ENCODE results near the gene CBLN3. TPM values are rescaled to one million over a fixed set of nuclear protein-coding genes. Genes with fewer than 3 reads are reported as not detected.
"Not testable (repeated sequence)": the region's sequence is repeated elsewhere in the genome, so short reads cannot be mapped to it uniquely, and the experiment has no call there.

Gene CBLN3
- 2.9 TPM for total RNA-seq
- long read RNA-seq, transcript CBLN3-201 (3 exons, 2,346 nt), result major isoform, 6 of 8 reads
- long read RNA-seq, partial matches to known transcripts, result 1 of 8 reads
- long read RNA-seq, other reads (novel, unspliced or antisense), result 1 of 8 reads

DNA sequence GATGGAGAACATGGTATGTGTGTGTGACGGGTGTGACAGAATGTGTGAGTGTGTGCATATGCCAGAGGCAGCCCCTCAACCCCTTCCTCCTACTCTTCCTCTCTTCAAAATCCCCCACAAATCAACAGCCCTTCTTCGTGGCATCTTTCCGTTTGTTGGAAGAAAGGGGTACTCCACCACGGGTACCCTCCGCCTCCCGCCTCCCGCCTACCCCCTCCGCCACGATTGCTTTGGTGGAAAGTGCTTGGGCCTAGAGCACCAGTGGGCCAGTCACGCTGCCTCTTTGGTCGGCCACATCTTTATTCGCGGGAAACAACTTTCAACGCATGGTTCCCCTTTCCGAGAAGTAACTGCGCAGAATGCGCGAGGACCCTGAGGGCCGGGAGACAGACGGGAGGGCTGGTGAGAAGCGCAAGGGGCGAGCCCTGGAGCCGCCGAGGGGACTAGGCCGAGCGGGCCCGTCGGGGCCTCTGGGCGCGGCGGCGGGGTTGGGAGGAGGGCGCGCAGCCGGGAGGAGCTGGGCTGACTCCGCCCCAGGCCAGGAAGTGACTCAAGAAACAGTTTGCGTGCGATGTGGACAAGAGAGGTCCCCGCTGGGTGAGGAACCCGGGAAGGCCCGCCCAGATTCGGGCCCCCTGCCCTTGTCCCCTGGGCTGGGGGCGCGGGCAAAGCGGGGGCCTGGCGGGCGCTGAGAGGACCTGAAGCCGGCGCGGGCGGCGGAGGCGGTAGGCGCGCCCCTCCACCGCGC, at the start of gene CBLN3, which contains the start of gene KHNYN:
Gene CBLN3 (minus strand): TSS at position 274 of the 748 bp plus-strand sequence. CDS start 614 bp downstream, outside the sequence.
Gene KHNYN (plus strand): TSS at position 560 of the 748 bp plus-strand sequence. CDS start 777 bp downstream, outside the sequence.
- peak within 1 kb of the TSS; percentile 86 for H3K4me3 ChIP-seq
- peak; percentile 95 for DNase-seq
- peak; percentile 91 for ATAC-seq
- peaks cover 46% of the 10 kb centered on the region for H3K4me1 ChIP-seq
- TF ChIP-seq, protein P1, sequence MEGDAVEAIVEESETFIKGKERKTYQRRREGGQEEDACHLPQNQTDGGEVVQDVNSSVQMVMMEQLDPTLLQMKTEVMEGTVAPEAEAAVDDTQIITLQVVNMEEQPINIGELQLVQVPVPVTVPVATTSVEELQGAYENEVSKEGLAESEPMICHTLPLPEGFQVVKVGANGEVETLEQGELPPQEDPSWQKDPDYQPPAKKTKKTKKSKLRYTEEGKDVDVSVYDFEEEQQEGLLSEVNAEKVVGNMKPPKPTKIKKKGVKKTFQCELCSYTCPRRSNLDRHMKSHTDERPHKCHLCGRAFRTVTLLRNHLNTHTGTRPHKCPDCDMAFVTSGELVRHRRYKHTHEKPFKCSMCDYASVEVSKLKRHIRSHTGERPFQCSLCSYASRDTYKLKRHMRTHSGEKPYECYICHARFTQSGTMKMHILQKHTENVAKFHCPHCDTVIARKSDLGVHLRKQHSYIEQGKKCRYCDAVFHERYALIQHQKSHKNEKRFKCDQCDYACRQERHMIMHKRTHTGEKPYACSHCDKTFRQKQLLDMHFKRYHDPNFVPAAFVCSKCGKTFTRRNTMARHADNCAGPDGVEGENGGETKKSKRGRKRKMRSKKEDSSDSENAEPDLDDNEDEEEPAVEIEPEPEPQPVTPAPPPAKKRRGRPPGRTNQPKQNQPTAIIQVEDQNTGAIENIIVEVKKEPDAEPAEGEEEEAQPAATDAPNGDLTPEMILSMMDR (IDR thresholded peaks at IDR 0.05), result peak; percentile 5
- H3K27me3 ChIP-seq, result no peaks in the 10 kb centered on the region
- intact Hi-C loops (cut with DNase I), result loop anchor here (5.0 kb wide), 2 partner anchors 62 to 97 kb away; partner anchors contain the start of gene NFATC4
- peak within 1 kb of the TSS; percentile 93 for H3K27ac ChIP-seq
- H3K9me3 ChIP-seq, result no peaks in the 10 kb centered on the region
- peaks cover 28% of the 10 kb centered on the region for H3K36me3 ChIP-seq

- Histone ChIP-seq H3K4me3 (no peak overlapping the region), H3K4me1 (no peaks in the 10 kb centered on the region), H3K36me3 (no peaks in the 10 kb centered on the region), H3K27me3 (no peaks in the 10 kb centered on the region), H3K9me3 (no peaks in the 10 kb centered on the region), H3K27ac (no peak overlapping the region)
- intact Hi-C loops (cut with DNase I), result no loop called here
- TF ChIP-seq, protein P1 (IDR thresholded peaks at IDR 0.05), result no peak
- DNase-seq (no peak), ATAC-seq (no peak)
Observed at GRCh38 chr14:24475261-24475660, 45.8 kb upstream of the CBLN3 start.

GRCh38 chr14:24473211-24473610, 43.7 kb upstream of the CBLN3 start:
- Histone ChIP-seq H3K9me3 (no peaks in the 10 kb centered on the region), H3K27ac (no peak overlapping the region), H3K4me3 (no peak overlapping the region), H3K4me1 (no peaks in the 10 kb centered on the region), H3K27me3 (no peaks in the 10 kb centered on the region), H3K36me3 (no peaks in the 10 kb centered on the region)
- TF ChIP-seq, protein P1 (IDR thresholded peaks at IDR 0.05), result no peak
- intact Hi-C loops (cut with DNase I), result no loop called here
- ATAC-seq, result no peak
- DNase-seq, result no peak

DNA sequence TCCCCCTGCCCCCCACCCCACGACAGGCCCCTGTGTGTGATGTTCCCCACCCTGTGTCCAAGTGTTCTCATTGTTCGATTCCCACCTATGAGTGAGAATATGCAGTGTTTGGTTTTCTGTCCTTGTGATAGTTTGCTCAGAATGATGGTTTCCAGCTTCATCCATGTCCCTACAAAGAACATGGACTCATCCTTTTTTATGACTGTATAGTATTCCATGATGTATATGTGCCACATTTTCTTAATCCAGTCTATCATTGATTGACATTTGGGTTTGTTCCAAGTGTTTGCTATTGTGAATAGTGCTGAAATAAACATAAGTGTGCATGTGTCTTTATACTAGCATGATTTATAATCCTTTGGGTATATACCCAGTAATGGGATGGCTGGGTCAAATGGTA, 41.0 kb upstream of the CBLN3 start:
- not testable (repeated sequence) for ATAC-seq, H3K4me3 ChIP-seq

GRCh38 chr14:24465805-24466204, 36.3 kb upstream of the CBLN3 start:
- no peak overlapping the region for H3K4me3 ChIP-seq
- ATAC-seq (no peak), DNase-seq (no peak)
- H3K27ac ChIP-seq, result no peak overlapping the region
- H3K4me1 ChIP-seq, result no peaks in the 10 kb centered on the region
- H3K36me3 ChIP-seq, result no peaks in the 10 kb centered on the region
- no peaks in the 10 kb centered on the region for H3K9me3 ChIP-seq
- intact Hi-C loops (cut with DNase I), result no loop called here
- H3K27me3 ChIP-seq, result no peaks in the 10 kb centered on the region
- TF ChIP-seq, protein P1 (IDR thresholded peaks at IDR 0.05), result no peak

More for the DNA sequence above, 41.0 kb upstream of the CBLN3 start:
- intact Hi-C loops (cut with DNase I); H3K27ac ChIP-seq; H3K36me3 ChIP-seq; H3K27me3 ChIP-seq; H3K9me3 ChIP-seq; H3K4me1 ChIP-seq; DNase-seq: not testable (repeated sequence)

- intact Hi-C loops (cut with DNase I), result no loop called here
- Histone ChIP-seq H3K27ac (no peak overlapping the region), H3K4me1 (no peaks in the 10 kb centered on the region), H3K27me3 (no peaks in the 10 kb centered on the region), H3K4me3 (no peak overlapping the region), H3K36me3 (no peaks in the 10 kb centered on the region), H3K9me3 (no peaks in the 10 kb centered on the region)
- ATAC-seq (no peak), DNase-seq (no peak)
- TF ChIP-seq, protein P1 (IDR thresholded peaks at IDR 0.05), result no peak
Observed at GRCh38 chr14:24465368-24465767, 35.9 kb upstream of the CBLN3 start.
